Heart left ventricle (tissue), 13 donors: Measurements from ENCODE around the gene RAB11FIP4.

ENCODE experiments used
- POLR2A ChIP-seq, 2 donors: fragments of 450-650 bp; IDR thresholded peaks; one replicate each; pipeline ENCODE4 v1.6.1; 2017; ENCODE audit warnings: antibody characterized with exemption in 2 of 2, mild to moderate bottlenecking in 2 of 2, moderate library complexity in 2 of 2
- TF ChIP-seq, protein P1 (sequence below), 12 donors: fragments of 200-600 bp; sonication (generic) in 4 of 12; IDR thresholded peaks; one replicate each; pipeline versions ENCODE4 v1.5.0 to v1.8.0; 2018 to 2022; ENCODE audit warnings: antibody characterized with exemption in 12 of 12, mild to moderate bottlenecking in 5 of 12
- donor health status: ischemic (EF 13 %, LVEDD 7.1; RV severe dilation, severe dysfunction).
- donor health status: DM: no; HTN: yes; CAD: no.
- donor health status: DM: no; HTN: no; CAD: no.
- donor health status: ischemic (EF 25% LVEDD 6.9; RV normal size, moderate dysfunction).
- donor health status: ischemic (EF 25% LVEDD 5.7; RV mildly dilated, moderate dysfunction).
- donor health status: ischemic (EF 35%, LVEDD 5.7; RV mildly dilated, moderate dysfunction).
- donor health status: nonischemic (EF 11% LVEDD 7.7; RV severe dilation, severe dysfunction).
- donor health status: DM: yes; HTN: yes; CAD: no.
- donor health status: PGD.
- donor health status: ischemic (EF 29% LVEDD 5.4; RV normal size, mild dysfunction).
- donor health status: nonischemic (EF 23%, LVEDD 6.1; RV moderate dilation, normal function).

- TF ChIP-seq POLR2A (IDR thresholded peaks at IDR 0.05): no peak
- TF ChIP-seq, protein P1, sequence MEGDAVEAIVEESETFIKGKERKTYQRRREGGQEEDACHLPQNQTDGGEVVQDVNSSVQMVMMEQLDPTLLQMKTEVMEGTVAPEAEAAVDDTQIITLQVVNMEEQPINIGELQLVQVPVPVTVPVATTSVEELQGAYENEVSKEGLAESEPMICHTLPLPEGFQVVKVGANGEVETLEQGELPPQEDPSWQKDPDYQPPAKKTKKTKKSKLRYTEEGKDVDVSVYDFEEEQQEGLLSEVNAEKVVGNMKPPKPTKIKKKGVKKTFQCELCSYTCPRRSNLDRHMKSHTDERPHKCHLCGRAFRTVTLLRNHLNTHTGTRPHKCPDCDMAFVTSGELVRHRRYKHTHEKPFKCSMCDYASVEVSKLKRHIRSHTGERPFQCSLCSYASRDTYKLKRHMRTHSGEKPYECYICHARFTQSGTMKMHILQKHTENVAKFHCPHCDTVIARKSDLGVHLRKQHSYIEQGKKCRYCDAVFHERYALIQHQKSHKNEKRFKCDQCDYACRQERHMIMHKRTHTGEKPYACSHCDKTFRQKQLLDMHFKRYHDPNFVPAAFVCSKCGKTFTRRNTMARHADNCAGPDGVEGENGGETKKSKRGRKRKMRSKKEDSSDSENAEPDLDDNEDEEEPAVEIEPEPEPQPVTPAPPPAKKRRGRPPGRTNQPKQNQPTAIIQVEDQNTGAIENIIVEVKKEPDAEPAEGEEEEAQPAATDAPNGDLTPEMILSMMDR (IDR thresholded peaks at IDR 0.05): no peak
Measured at GRCh38 chr17:31488982-31489294, 97.5 kb downstream of the RAB11FIP4 start.
